A549 (cell line): Measurements from ENCODE around the gene COL8A1. TPM values are rescaled to one million over a fixed set of nuclear protein-coding genes. Genes with fewer than 3 reads are reported as not detected.

Experiments
- ATAC-seq, 2 experiments: fragments of 200-7000 bp in 1 of 2; fragments of >200 bp in 1 of 2; cut with Nextera tagmentation in 1 of 2; cut with Tn5 transposase in 1 of 2; 3 replicates each; pipeline versions ENCODE4 v1.8.0 to v1.9.1; 2018 to 2020; ENCODE audit warnings: mild to moderate bottlenecking in 1 of 2, moderate library complexity in 1 of 2
- CTCF ChIA-PET: fragments of 300-600 bp; sonication (Branson Sonifier 250); formaldehyde crosslinking; extraction: SDS; loops from one replicate; lab custom pipeline; 2021; ENCODE audit warnings: antibody characterized with exemption, inconsistent platforms; lab: Yijun Ruan, JAX
- POLR2A ChIA-PET: fragments of 350-600 bp; formaldehyde crosslinking; extraction: SDS; loops from one replicate; lab custom pipeline; 2021; ENCODE audit warnings: antibody characterized with exemption, inconsistent platforms; lab: Yijun Ruan, JAX
- DNase-seq, 2 experiments: peaks; one replicate each; pipeline versions ENCODE4 v3.0.0 to v3.0.0-alpha.2; 2011 to 2016; ENCODE audit warnings: low read depth in 1 of 2, low spot score in 1 of 2
- FAIRE-seq: peaks from 2 replicates; lab custom pipeline; 2011; peaks lifted over from hg19 to GRCh38; lab: Jason Lieb, UNC
- H3K27ac ChIP-seq, 2 experiments: fragments of >200 bp; sonication (Bioruptor Twin); formaldehyde crosslinking; 3 replicates each; pipeline ENCODE4 v1.5.1; 2016 to 2017
- H3K4me1 ChIP-seq: fragments of >200 bp; sonication (Bioruptor Twin); formaldehyde crosslinking; 3 replicates; pipeline ENCODE4 v1.6.1; 2016
- H3K4me2 ChIP-seq: fragments of >200 bp; sonication (Bioruptor Twin); formaldehyde crosslinking; 3 replicates; pipeline ENCODE4 v1.6.1; 2016
- H3K4me3 ChIP-seq: fragments of >200 bp; sonication (Bioruptor Twin); formaldehyde crosslinking; 3 replicates; pipeline ENCODE4 v1.5.1; 2016
- H3K9me3 ChIP-seq: fragments of >200 bp; sonication (Bioruptor Twin); formaldehyde crosslinking; 3 replicates; pipeline ENCODE4 v1.6.1; 2016
- ATOH8 ChIP-seq: fragments of 250-450 bp; sonication (Bioruptor Pico); IDR thresholded peaks from 2 replicates; pipeline ENCODE4 v1.5.0; 2020; ENCODE audit warnings: low read depth, mild to moderate bottlenecking, moderate library complexity
- CBX2 ChIP-seq: fragments of 200-600 bp; sonication (generic); IDR thresholded peaks from 2 replicates; pipeline ENCODE4 v1.6.1; 2016; ENCODE audit warnings: low read depth, mild to moderate bottlenecking, borderline replicate concordance
- CHD4 ChIP-seq: fragments of 200-600 bp; sonication (generic); IDR thresholded peaks from 2 replicates; pipeline ENCODE4 v1.6.1; 2016; ENCODE audit warnings: antibody characterized with exemption, mild to moderate bottlenecking, borderline replicate concordance
- EHMT2 ChIP-seq: fragments of 200-600 bp; sonication (generic); IDR thresholded peaks from 2 replicates; pipeline ENCODE4 v1.6.1; 2016; ENCODE audit warnings: antibody characterized with exemption, low read depth, mild to moderate bottlenecking, moderate library complexity
- ESRRA ChIP-seq: fragments of 150-350 bp; IDR thresholded peaks from 2 replicates; pipeline ENCODE4 v1.6.1; 2014; ENCODE audit warnings: mild to moderate bottlenecking, low read length, borderline replicate concordance
- HOXA7 ChIP-seq: fragments of 250-450 bp; sonication (Bioruptor Pico); IDR thresholded peaks from 2 replicates; pipeline ENCODE4 v1.5.0; 2020; ENCODE audit warnings: mild to moderate bottlenecking, moderate library complexity
- HOXB13 ChIP-seq: fragments of 250-450 bp; sonication (Bioruptor Pico); IDR thresholded peaks from 2 replicates; pipeline ENCODE4 v1.5.0; 2020; ENCODE audit warnings: low read depth, mild to moderate bottlenecking, moderate library complexity
- MAZ ChIP-seq: fragments of 150-350 bp; IDR thresholded peaks from 2 replicates; pipeline ENCODE4 v1.6.1; 2014; ENCODE audit warnings: antibody characterized with exemption, low read depth, low read length, borderline replicate concordance
- NPAS2 ChIP-seq: fragments of 250-450 bp; sonication (Bioruptor Pico); IDR thresholded peaks from 2 replicates; pipeline ENCODE4 v1.8.0; 2022; ENCODE audit warnings: mild to moderate bottlenecking, moderate library complexity, borderline replicate concordance
- POLR2A ChIP-seq: IDR thresholded peaks from 2 replicates; pipeline ENCODE4 v1.6.1; 2012; ENCODE audit warnings: mild to moderate bottlenecking, low read length
- RARB ChIP-seq: fragments of 250-450 bp; sonication (Bioruptor Pico); IDR thresholded peaks from 2 replicates; pipeline ENCODE4 v1.8.0; 2021; ENCODE audit warnings: mild to moderate bottlenecking, moderate library complexity
- RCOR1 ChIP-seq: fragments of 150-350 bp; IDR thresholded peaks from 2 replicates; pipeline ENCODE4 v1.6.1; 2014; ENCODE audit warnings: antibody characterized with exemption, low read length, low read depth
- REST ChIP-seq: fragments of 200-600 bp; sonication (generic); IDR thresholded peaks from 2 replicates; pipeline ENCODE4 v1.6.1; 2016; ENCODE audit warnings: antibody characterized with exemption, mild to moderate bottlenecking, moderate library complexity
- SMC3 ChIP-seq: fragments of >200 bp; sonication (Bioruptor Twin); formaldehyde crosslinking; IDR thresholded peaks from 3 replicates; pipeline ENCODE4 v1.6.1; 2018; ENCODE audit warnings: inconsistent platforms
- SREBF2 ChIP-seq: fragments of 450-650 bp; IDR thresholded peaks from 2 replicates; pipeline ENCODE4 v1.6.1; 2014; ENCODE audit warnings: mild to moderate bottlenecking, moderate library complexity
- TFCP2L1 ChIP-seq: fragments of 250-450 bp; sonication (Bioruptor Pico); IDR thresholded peaks from 2 replicates; pipeline ENCODE4 v1.5.0; 2021; ENCODE audit warnings: mild to moderate bottlenecking
- TP53 ChIP-seq: fragments of 250-450 bp; sonication (Bioruptor Pico); IDR thresholded peaks from 2 replicates; pipeline ENCODE4 v1.5.0; 2021; ENCODE audit warnings: mild to moderate bottlenecking, moderate library complexity
- ZC3H11A ChIP-seq: fragments of 450-650 bp; IDR thresholded peaks from 2 replicates; pipeline ENCODE4 v1.6.1; 2014; ENCODE audit warnings: antibody characterized with exemption, mild to moderate bottlenecking
- ZNF302 ChIP-seq: fragments of 250-450 bp; sonication (Bioruptor Pico); IDR thresholded peaks from 2 replicates; pipeline ENCODE4 v1.9.0; 2021; ENCODE audit warnings: inconsistent platforms, mild to moderate bottlenecking, moderate library complexity
- WGBS: methylation state at CpG from one replicate; pipeline ENCODE4 v1.1.6; 2017; ENCODE audit errors: missing lambda C conversion rate; 5-methylcytosine and 5-hydroxymethylcytosine counted together
- polyA plus RNA-seq, 4 experiments: library from polyadenylated mRNA; depleted of rRNA in 3 of 4; stranded (reverse); fragments of >200 nt; fragmentation: RNase III in 1 of 4; extraction: RNeasy Plus Mini Kit Qiagen cat#74134 plus additional on column Dnase treatment in 1 of 4; gene quantifications; 2 replicates in 3 of 4; 3 replicates in 1 of 4; pipeline ENCODE4 v1.2.3, GENCODE V29; 2011 to 2017
- TF ChIP-seq, protein P1 (sequence below): IDR thresholded peaks from 2 replicates; pipeline ENCODE4 v1.6.1; 2012

The COL8A1 gene
- polyA plus RNA-seq, 2 of the 4 experiments (the other 2 are of a cell fraction) = not detected

- 5% methylated on average over 1 of the region's 1 CpG for whole genome bisulfite sequencing
- no peak for DNase-seq
These were observed 45.1 kb downstream of the COL8A1 start for GRCh38 chr3:99683465-99683864.

GRCh38 chr3:99683876-99684275 lies 45.5 kb downstream of the COL8A1 start:
- no peak overlapping the region for H3K27ac ChIP-seq
- POLR2A ChIA-PET = no interaction called here
- DNase-seq = no peak
- no peak overlapping the region for H3K4me3 ChIP-seq
- no peak for FAIRE-seq
- no peaks in the 10 kb centered on the region for H3K9me3 ChIP-seq
- H3K4me1 ChIP-seq = no peaks in the 10 kb centered on the region
- TF ChIP-seq SREBF2 (no peak), POLR2A (no peak), ZNF302 (CRISPR knock-in tag) (no peak), ZC3H11A (no peak)
- TF ChIP-seq, all 56 proteins: peak for 0
- 31% methylated on average over 3 of the region's 3 CpGs for WGBS
- ATAC-seq = no peak
- H3K4me2 ChIP-seq = no peak overlapping the region
- CTCF ChIA-PET = interaction anchor here (1.1 to 2.0 kb wide), 3 partner anchors 68 to 660 kb away, joined by 3 to 8 read pairs (median 4); no protein-coding TSS in a partner anchor

More at GRCh38 chr3:99683465-99683864, 45.1 kb downstream of the COL8A1 start:
- Histone ChIP-seq H3K9me3 (no peaks in the 10 kb centered on the region), H3K27ac (no peak overlapping the region), H3K4me2 (no peak overlapping the region), H3K4me3 (no peak overlapping the region), H3K4me1 (no peaks in the 10 kb centered on the region)
- ATAC-seq (no peak), FAIRE-seq (no peak)
- TF ChIP-seq HOXA7 (no peak), HOXB13 (CRISPR knock-in tag) (no peak)
- ChIA-PET POLR2A (no interaction called here), CTCF (interaction anchor here (1.1 to 2.0 kb wide), 3 partner anchors 68 to 660 kb away, joined by 3 to 8 read pairs (median 4); no protein-coding TSS in a partner anchor)

GRCh38 chr3:99684644-99685043 lies 46.2 kb downstream of the COL8A1 start:
- Histone ChIP-seq H3K4me3 (no peak overlapping the region), H3K9me3 (no peaks in the 10 kb centered on the region), H3K4me1 (no peaks in the 10 kb centered on the region), H3K27ac (no peak overlapping the region), H3K4me2 (no peak overlapping the region)
- WGBS = 44% methylated on average over 4 of the region's 4 CpGs
- FAIRE-seq (no peak), ATAC-seq (no peak), DNase-seq (no peak)
- no peak for TF ChIP-seq ESRRA
- TF ChIP-seq TP53 (CRISPR knock-in tag) = no peak
- TF ChIP-seq, protein P1, sequence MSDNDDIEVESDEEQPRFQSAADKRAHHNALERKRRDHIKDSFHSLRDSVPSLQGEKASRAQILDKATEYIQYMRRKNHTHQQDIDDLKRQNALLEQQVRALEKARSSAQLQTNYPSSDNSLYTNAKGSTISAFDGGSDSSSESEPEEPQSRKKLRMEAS = no peak
- no peak for TF ChIP-seq ZC3H11A
- TF ChIP-seq CHD4 = no peak
- no peak for TF ChIP-seq CBX2
- no peak for TF ChIP-seq REST
- no peak for TF ChIP-seq POLR2A
- no peak for TF ChIP-seq SMC3
- no peak for TF ChIP-seq RCOR1
- TF ChIP-seq MAZ = no peak
- no peak for TF ChIP-seq EHMT2
- TF ChIP-seq HOXB13 (CRISPR knock-in tag) = no peak
- TF ChIP-seq RARB (CRISPR knock-in tag) = no peak
- TF ChIP-seq ATOH8 = no peak
- TF ChIP-seq TFCP2L1 (CRISPR knock-in tag) = no peak
- no peak for TF ChIP-seq NPAS2 (CRISPR knock-in tag)
- ChIA-PET CTCF (interaction anchor here (0.9 to 2.0 kb wide), 2 partner anchors 185 to 1083 kb away, joined by 3 to 8 read pairs; no protein-coding TSS in a partner anchor), POLR2A (no interaction called here)
